Karpas-422 (cell line): ENCODE results near the gene RGS3. TPM values are rescaled to one million over a fixed set of nuclear protein-coding genes. Genes with fewer than 3 reads are reported as not detected.
A peak's percentile ranks its signal among the peaks of the same experiment; 100 is the strongest.
"Not testable (repeated sequence)": the region's sequence is repeated elsewhere in the genome, so short reads cannot be mapped to it uniquely, and the experiment has no call there.

Experiments used
- DNase-seq: peaks from one replicate; pipeline ENCODE4 v3.0.0-alpha.2; 2015
- H2AFZ ChIP-seq: fragments of 200-600 bp; sonication (generic); 2 replicates; pipeline ENCODE4 v1.6.1; 2014; ENCODE audit warnings: antibody characterized with exemption, low read length, mixed read lengths
- H3K27ac ChIP-seq: fragments of 200-600 bp; sonication (generic); 2 replicates; pipeline ENCODE4 v1.5.1; 2014; ENCODE audit warnings: mild to moderate bottlenecking, low read length, moderate library complexity
- H3K27me3 ChIP-seq: fragments of 200-600 bp; sonication (generic); 2 replicates; pipeline ENCODE4 v1.6.1; 2014; ENCODE audit warnings: low read length, mixed read lengths
- H3K36me3 ChIP-seq: fragments of 200-600 bp; sonication (generic); 2 replicates; pipeline ENCODE4 v1.6.1; 2014; ENCODE audit warnings: low read length, mixed read lengths; ENCODE audit not compliant: insufficient read depth
- H3K4me1 ChIP-seq: fragments of 200-600 bp; sonication (generic); 2 replicates; pipeline ENCODE4 v1.6.1; 2014; ENCODE audit warnings: mild to moderate bottlenecking, low read length, mixed read lengths
- H3K4me2 ChIP-seq: fragments of 200-600 bp; sonication (generic); 2 replicates; pipeline ENCODE4 v1.6.1; 2014; ENCODE audit warnings: low read length, low read depth, mild to moderate bottlenecking; ENCODE audit not compliant: poor library complexity, severe bottlenecking
- H3K4me3 ChIP-seq: fragments of 200-600 bp; sonication (generic); 2 replicates; pipeline ENCODE4 v1.5.1; 2014; ENCODE audit warnings: mild to moderate bottlenecking, antibody characterized with exemption, low read length, mixed read lengths
- H3K79me2 ChIP-seq: fragments of 200-600 bp; sonication (generic); 2 replicates; pipeline ENCODE4 v1.6.1; 2014; ENCODE audit warnings: mild to moderate bottlenecking, low read length, mixed read lengths
- H3K9ac ChIP-seq: fragments of 200-600 bp; sonication (generic); 2 replicates; pipeline ENCODE4 v1.6.0; 2014; ENCODE audit warnings: low read length
- H3K9me2 ChIP-seq: fragments of 200-600 bp; sonication (generic), shearing (Covaris generic); replicated peaks from 2 replicates; pipeline ENCODE4 v1.6.0; 2014; ENCODE audit warnings: mild to moderate bottlenecking, low read length, moderate library complexity; ENCODE audit not compliant: insufficient read depth
- H3K9me3 ChIP-seq: fragments of 300-700, 200-600 bp; sonication (generic); 2 replicates; pipeline ENCODE4 v1.6.1; 2014; ENCODE audit warnings: low read length, mixed read lengths
- H4K20me1 ChIP-seq: fragments of 200-600 bp; sonication (generic); 2 replicates; pipeline ENCODE4 v1.6.1; 2014; ENCODE audit warnings: mild to moderate bottlenecking, antibody characterized with exemption, low read length, low read depth; ENCODE audit not compliant: insufficient read depth
- total RNA-seq: library from RNA; depleted of rRNA; stranded (reverse); fragments of >200 nt; shearing (Covaris generic); gene quantifications from 2 replicates; pipeline ENCODE4 v1.2.3, GENCODE V29; 2014; ENCODE audit warnings: low replicate concordance

RGS3 gene
- total RNA-seq, 1 experiment from 2014 or later, result 1.3 TPM

GRCh38 chr9:113485761-113486115 lies 22.2 kb downstream of the RGS3 start:
- H3K4me1 ChIP-seq, result no peaks in the 10 kb centered on the region
- H3K27ac ChIP-seq, result no peak overlapping the region
- no peak for DNase-seq
- H4K20me1 ChIP-seq, result no peaks in the 10 kb centered on the region
- no peaks in the 10 kb centered on the region for H3K36me3 ChIP-seq
- no peak overlapping the region for H3K4me3 ChIP-seq
- no peak overlapping the region for H3K4me2 ChIP-seq
- no peaks in the 10 kb centered on the region for H3K9me3 ChIP-seq
- no peaks in the 10 kb centered on the region for H3K27me3 ChIP-seq
- H3K79me2 ChIP-seq, result no peaks in the 10 kb centered on the region
- H2AFZ ChIP-seq, result no peak overlapping the region
- H3K9ac ChIP-seq, result no peak overlapping the region
- no peaks in the 10 kb centered on the region for H3K9me2 ChIP-seq

DNA sequence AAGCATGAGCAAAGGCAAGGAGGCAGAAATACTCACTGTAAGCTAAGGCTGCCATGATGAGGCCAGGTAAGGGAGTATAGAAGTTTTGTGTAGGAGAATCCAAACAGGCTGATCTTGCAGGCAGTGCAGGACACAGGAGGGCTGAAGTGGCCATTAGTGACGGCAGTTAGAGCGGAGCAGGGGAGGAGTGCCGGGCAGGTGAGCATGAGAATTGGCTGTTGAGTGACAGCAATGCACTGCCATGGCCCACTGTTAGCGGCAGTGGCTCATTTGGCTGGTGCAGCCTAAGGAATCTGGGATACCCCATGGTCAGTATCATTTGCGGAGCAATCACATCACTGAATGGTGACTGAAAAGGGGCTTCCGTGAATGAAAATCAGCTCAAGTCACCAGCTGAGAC lies 22.8 kb downstream of the RGS3 start:
- H3K4me3 ChIP-seq, result no peak overlapping the region
- H3K4me1 ChIP-seq, result no peaks in the 10 kb centered on the region
- no peaks in the 10 kb centered on the region for H3K36me3 ChIP-seq
- no peak for DNase-seq
- no peak overlapping the region for H3K9ac ChIP-seq
- H3K79me2 ChIP-seq, result no peaks in the 10 kb centered on the region
- no peaks in the 10 kb centered on the region for H3K27me3 ChIP-seq
- no peak overlapping the region for H3K4me2 ChIP-seq
- H3K9me2 ChIP-seq, result no peaks in the 10 kb centered on the region
- no peaks in the 10 kb centered on the region for H4K20me1 ChIP-seq
- no peak overlapping the region for H3K27ac ChIP-seq
- no peak overlapping the region for H2AFZ ChIP-seq
- H3K9me3 ChIP-seq, result no peaks in the 10 kb centered on the region

GRCh38 chr9:113488071-113488470 lies 24.5 kb downstream of the RGS3 start:
- no peaks in the 10 kb centered on the region for H3K36me3 ChIP-seq
- DNase-seq, result no peak
- H3K27ac ChIP-seq, result no peak overlapping the region
- no peaks in the 10 kb centered on the region for H3K4me1 ChIP-seq
- H2AFZ ChIP-seq, result no peak overlapping the region
- H3K4me2 ChIP-seq, result no peak overlapping the region
- no peaks in the 10 kb centered on the region for H4K20me1 ChIP-seq
- H3K4me3 ChIP-seq, result no peak overlapping the region
- no peaks in the 10 kb centered on the region for H3K9me2 ChIP-seq
- H3K9me3 ChIP-seq, result no peaks in the 10 kb centered on the region
- H3K27me3 ChIP-seq, result no peaks in the 10 kb centered on the region
- H3K9ac ChIP-seq, result no peak overlapping the region
- H3K79me2 ChIP-seq, result no peaks in the 10 kb centered on the region

DNA sequence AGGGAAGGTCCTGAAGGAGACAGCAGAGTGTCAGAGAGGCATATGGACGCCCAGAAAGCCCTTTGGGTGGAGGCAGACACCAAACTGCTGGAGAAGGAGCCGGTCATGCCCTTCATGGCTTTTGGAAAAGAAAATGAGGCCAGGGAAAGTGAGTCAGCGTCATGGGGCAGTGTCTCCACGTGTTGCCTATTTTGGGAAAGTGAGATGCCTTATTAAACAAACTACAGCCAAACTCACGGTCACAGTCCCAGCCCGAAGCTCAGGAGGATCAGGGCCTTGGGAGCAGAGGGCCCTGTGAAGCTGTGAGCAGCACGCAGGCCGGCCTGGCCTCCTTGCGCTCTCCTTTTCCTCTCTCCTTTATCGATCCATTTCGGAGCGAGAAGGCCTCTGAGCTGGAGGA lies 25.0 kb downstream of the RGS3 start:
- Histone ChIP-seq H3K9me3 (no peaks in the 10 kb centered on the region), H4K20me1 (no peaks in the 10 kb centered on the region), H3K27me3 (no peaks in the 10 kb centered on the region), H3K36me3 (no peaks in the 10 kb centered on the region), H3K9ac (no peak overlapping the region), H3K9me2 (no peaks in the 10 kb centered on the region), H3K4me3 (no peak overlapping the region), H3K79me2 (no peaks in the 10 kb centered on the region), H2AFZ (no peak overlapping the region), H3K4me2 (no peak overlapping the region), H3K4me1 (no peaks in the 10 kb centered on the region), H3K27ac (no peak overlapping the region)
- no peak for DNase-seq

DNA sequence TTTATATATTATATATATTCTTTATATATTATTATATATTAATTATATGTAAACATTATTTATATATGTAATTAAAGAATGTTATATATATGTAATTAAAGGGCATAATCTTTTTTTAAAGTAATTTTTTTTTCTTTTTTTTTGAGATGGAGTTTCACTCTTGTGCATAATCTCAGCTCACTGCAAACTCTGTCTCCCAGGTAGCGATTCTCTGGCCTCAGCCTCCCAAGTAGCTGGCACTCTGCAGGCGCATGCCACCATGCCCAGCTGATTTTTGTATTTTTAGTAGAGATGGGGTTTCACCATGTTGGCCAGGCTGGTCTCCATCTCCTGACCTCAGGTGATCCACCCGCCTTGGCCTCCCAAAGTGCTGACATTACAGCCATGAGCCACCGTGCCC lies 27.6 kb downstream of the RGS3 start:
- H3K9me3 ChIP-seq, H4K20me1 ChIP-seq, H3K9me2 ChIP-seq, H3K4me3 ChIP-seq, H3K36me3 ChIP-seq, H3K27ac ChIP-seq, H3K9ac ChIP-seq, H3K79me2 ChIP-seq, H3K27me3 ChIP-seq, H2AFZ ChIP-seq, H3K4me2 ChIP-seq, H3K4me1 ChIP-seq: not testable (repeated sequence)
- DNase-seq, result peak; percentile 17

DNA sequence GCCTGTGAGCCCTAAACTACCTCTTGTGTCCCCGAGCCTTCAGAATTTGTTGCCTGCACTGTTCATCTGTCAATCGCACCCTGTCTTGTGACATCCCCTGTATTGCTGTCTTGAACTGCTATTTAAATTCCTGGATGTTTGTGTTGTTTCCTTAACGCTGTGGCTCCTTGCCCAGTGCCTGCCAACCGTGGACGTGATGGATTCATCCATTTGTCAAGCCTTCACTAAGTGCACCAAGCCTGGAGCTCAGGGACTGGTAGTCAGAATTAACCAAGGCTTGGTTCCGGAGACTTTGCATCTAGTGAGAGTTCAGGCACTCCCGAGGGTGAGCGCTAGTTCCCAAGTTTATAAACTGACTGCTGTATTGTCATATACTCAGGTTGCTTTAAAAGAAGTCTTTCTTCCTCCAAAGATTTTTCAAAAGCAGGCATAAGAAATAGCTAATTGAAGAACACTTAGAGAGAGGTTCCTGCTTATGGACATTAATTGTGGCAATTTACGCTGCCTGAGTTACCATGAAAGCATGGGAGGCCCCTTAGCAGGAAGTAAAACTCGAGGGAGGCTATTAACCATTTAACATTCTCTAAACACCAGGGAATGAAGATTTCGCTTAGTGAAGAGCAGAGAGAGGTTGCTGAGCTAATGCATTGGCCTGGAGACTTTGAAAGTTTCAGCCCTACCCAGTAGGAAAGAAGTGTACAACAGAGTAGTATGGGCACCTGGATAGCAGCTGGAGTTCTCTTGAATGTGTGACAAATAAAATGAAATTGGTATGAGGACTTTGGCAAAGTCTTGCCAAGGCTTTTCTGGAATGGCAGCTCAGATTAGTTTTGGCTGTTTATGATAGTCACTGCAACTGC lies 29.0 kb downstream of the RGS3 start:
- H3K36me3 ChIP-seq, result no peaks in the 10 kb centered on the region
- H3K4me2 ChIP-seq, result no peak overlapping the region
- H4K20me1 ChIP-seq, result no peaks in the 10 kb centered on the region
- no peak overlapping the region for H3K27ac ChIP-seq
- H3K9ac ChIP-seq, result no peak overlapping the region
- H3K79me2 ChIP-seq, result no peaks in the 10 kb centered on the region
- no peaks in the 10 kb centered on the region for H3K9me3 ChIP-seq
- H3K4me3 ChIP-seq, result no peak overlapping the region
- no peak overlapping the region for H2AFZ ChIP-seq
- peak; percentile 26 for DNase-seq
- no peaks in the 10 kb centered on the region for H3K4me1 ChIP-seq
- H3K27me3 ChIP-seq, result no peaks in the 10 kb centered on the region
- no peaks in the 10 kb centered on the region for H3K9me2 ChIP-seq

GRCh38 chr9:113493203-113493520 lies 29.6 kb downstream of the RGS3 start:
- Histone ChIP-seq H3K4me1 (no peaks in the 10 kb centered on the region), H3K4me3 (no peak overlapping the region), H3K4me2 (no peak overlapping the region), H3K27ac (no peak overlapping the region), H3K9me2 (no peaks in the 10 kb centered on the region), H3K9ac (no peak overlapping the region), H4K20me1 (no peaks in the 10 kb centered on the region), H2AFZ (no peak overlapping the region), H3K27me3 (no peaks in the 10 kb centered on the region), H3K36me3 (no peaks in the 10 kb centered on the region), H3K79me2 (no peaks in the 10 kb centered on the region), H3K9me3 (no peaks in the 10 kb centered on the region)
- no peak for DNase-seq

DNA sequence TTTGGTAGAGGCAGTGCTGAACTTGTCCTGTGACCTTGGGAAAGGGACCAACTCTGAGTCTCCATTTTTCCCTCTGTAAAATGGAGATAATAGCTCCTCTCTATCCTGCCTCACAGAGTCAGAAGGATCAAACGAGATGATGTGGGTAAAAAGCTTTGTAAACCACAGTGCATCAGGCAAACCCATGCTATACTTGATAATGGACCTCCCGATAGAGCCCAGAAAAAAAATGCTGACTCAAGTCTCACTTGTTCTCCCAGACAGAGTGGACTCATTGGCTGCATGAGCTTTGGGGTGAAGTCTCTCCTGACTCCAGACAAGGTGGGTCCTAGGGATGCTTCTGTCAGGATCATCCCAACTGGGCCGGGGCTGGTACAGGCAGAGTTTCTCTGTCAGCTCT lies 32.0 kb downstream of the RGS3 start:
- no peaks in the 10 kb centered on the region for H3K27me3 ChIP-seq
- H3K9me3 ChIP-seq, result no peaks in the 10 kb centered on the region
- no peak overlapping the region for H2AFZ ChIP-seq
- no peaks in the 10 kb centered on the region for H3K4me1 ChIP-seq
- no peak overlapping the region for H3K27ac ChIP-seq
- H3K79me2 ChIP-seq, result no peaks in the 10 kb centered on the region
- no peak overlapping the region for H3K4me2 ChIP-seq
- no peaks in the 10 kb centered on the region for H4K20me1 ChIP-seq
- no peak for DNase-seq
- no peak overlapping the region for H3K9ac ChIP-seq
- H3K4me3 ChIP-seq, result no peak overlapping the region
- H3K9me2 ChIP-seq, result no peaks in the 10 kb centered on the region
- H3K36me3 ChIP-seq, result no peaks in the 10 kb centered on the region

GRCh38 chr9:113497051-113497450 lies 33.5 kb downstream of the RGS3 start:
- H3K36me3 ChIP-seq, result no peaks in the 10 kb centered on the region
- no peaks in the 10 kb centered on the region for H3K9me3 ChIP-seq
- H3K4me2 ChIP-seq, result no peak overlapping the region
- H2AFZ ChIP-seq, result no peak overlapping the region
- no peaks in the 10 kb centered on the region for H3K4me1 ChIP-seq
- no peaks in the 10 kb centered on the region for H4K20me1 ChIP-seq
- H3K4me3 ChIP-seq, result no peak overlapping the region
- no peaks in the 10 kb centered on the region for H3K79me2 ChIP-seq
- no peaks in the 10 kb centered on the region for H3K27me3 ChIP-seq
- no peak for DNase-seq
- no peak overlapping the region for H3K27ac ChIP-seq
- no peak overlapping the region for H3K9ac ChIP-seq
- no peaks in the 10 kb centered on the region for H3K9me2 ChIP-seq
